Measurements from ENCODE around the gene NUTM2A.
"Not testable (repeated sequence)": the region's sequence is repeated elsewhere in the genome, so short reads cannot be mapped to it uniquely, and the experiment has no call there.

NUTM2A gene

GRCh38 chr10:87213806-87214205 is 11.4 kb upstream of the NUTM2A start:
- not testable (repeated sequence) for H3K27me3 ChIP-seq (ENCODE audit: control insufficient read depth in 1 of 2, insufficient read depth in 2 of 2, low read length in 2 of 2); H3K4me1 ChIP-seq (ENCODE audit: insufficient read depth, low read length); H3K27ac ChIP-seq (ENCODE audit: low read depth, low read length); H3K9me3 ChIP-seq (ENCODE audit: low read length); H3K4me3 ChIP-seq (ENCODE audit: low read depth in 1 of 2, low read length in 2 of 2); H3K9ac ChIP-seq (ENCODE audit: low read length); H3K36me3 ChIP-seq (ENCODE audit: insufficient read depth, low read length)

DNA sequence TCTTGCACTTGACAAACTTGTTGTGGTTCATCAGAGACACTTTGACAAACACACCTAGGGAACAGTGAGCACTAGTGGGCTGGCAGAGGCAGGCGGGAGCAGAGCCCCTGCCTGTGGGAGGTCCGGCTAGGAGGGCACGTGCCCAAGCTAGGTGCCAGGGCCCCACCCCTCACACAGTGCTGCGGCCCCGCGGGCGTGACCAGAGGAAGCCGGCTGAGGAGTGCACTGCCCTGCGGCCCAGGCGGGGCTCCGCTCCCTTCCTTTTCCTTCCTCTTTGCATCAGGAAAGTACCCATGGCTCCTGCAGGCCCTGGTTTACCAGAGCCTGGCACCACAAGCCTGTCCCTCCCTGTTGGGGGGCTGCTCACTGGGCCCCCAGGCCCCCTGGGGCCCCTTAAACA is 9.1 kb upstream of the NUTM2A start:
- not testable (repeated sequence) for H3K9me3 ChIP-seq (ENCODE audit: low read length); H3K9ac ChIP-seq (ENCODE audit: low read length); H3K4me3 ChIP-seq (ENCODE audit: low read depth in 1 of 2, low read length in 2 of 2); H3K4me1 ChIP-seq (ENCODE audit: insufficient read depth, low read length); H3K36me3 ChIP-seq (ENCODE audit: insufficient read depth, low read length); H3K27me3 ChIP-seq (ENCODE audit: control insufficient read depth in 1 of 2, insufficient read depth in 2 of 2, low read length in 2 of 2); H3K27ac ChIP-seq (ENCODE audit: low read depth, low read length)

DNA sequence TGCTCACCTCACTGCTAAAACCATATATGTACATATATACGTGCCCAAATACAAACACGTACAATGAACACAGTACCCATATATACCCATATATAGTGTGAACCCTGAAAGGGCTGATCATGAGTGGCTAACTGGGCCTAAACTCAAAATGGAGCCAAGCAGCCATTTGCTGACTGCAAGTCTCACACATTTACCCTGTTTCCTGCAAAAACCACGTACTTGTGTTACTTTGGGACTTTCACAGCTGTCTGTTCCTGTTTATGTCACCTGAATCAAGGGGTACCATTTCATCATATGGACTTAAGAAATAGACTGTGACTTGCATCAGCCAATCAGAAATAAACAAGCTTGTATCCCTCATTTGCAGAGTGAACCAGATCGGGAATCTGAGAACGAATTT is 5.9 kb upstream of the NUTM2A start:
- not testable (repeated sequence) for H3K9me3 ChIP-seq (ENCODE audit: low read length); H3K27ac ChIP-seq (ENCODE audit: low read depth, low read length); H3K9ac ChIP-seq (ENCODE audit: low read length); H3K36me3 ChIP-seq (ENCODE audit: insufficient read depth, low read length); H3K4me1 ChIP-seq (ENCODE audit: insufficient read depth, low read length); H3K27me3 ChIP-seq (ENCODE audit: control insufficient read depth in 1 of 2, insufficient read depth in 2 of 2, low read length in 2 of 2); H3K4me3 ChIP-seq (ENCODE audit: low read depth in 1 of 2, low read length in 2 of 2)

DNA sequence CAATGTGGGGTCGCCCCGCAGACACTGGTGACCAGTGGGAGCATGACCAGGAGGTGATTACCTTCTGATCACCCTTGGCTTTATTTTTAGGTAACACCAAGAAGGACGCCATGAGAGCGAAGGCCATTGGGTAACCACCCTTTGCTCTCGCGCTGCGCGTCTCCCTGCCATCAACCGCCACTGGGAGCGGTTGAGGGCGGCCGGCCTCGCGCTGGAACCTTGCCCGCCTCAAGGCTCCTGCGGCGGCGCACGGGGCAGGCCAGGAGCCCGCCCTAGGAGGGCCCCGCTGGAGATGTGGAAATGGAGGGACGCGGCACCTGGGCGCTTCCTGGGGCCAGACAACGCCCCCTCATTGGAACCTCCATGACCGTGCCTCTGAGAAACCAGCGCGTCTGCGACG is 2.5 kb upstream of the NUTM2A start:
- not testable (repeated sequence) for H3K4me1 ChIP-seq (ENCODE audit: insufficient read depth, low read length); H3K27ac ChIP-seq (ENCODE audit: low read depth, low read length); H3K9ac ChIP-seq (ENCODE audit: low read length); H3K9me3 ChIP-seq (ENCODE audit: low read length); H3K27me3 ChIP-seq (ENCODE audit: control insufficient read depth in 1 of 2, insufficient read depth in 2 of 2, low read length in 2 of 2); H3K4me3 ChIP-seq (ENCODE audit: low read depth in 1 of 2, low read length in 2 of 2); H3K36me3 ChIP-seq (ENCODE audit: insufficient read depth, low read length)

DNA sequence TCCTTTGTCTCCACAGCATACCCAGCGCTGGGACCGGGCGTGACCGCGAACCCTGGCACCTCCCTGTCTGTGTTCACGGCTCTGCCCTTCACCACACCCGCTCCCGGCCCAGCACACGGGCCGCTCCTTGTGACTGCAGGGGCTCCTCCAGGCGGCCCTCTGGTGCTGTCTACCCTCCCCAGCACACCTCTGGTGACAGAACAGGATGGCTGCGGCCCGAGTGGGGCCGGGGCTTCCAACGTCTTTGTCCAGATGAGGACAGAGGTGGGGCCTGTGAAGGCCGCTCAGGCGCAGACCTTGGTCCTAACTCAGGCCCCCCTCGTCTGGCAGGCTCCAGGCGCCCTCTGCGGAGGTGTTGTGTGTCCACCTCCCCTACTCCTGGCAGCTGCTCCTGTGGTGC is 3.0 kb downstream of the NUTM2A start:
- H3K27ac ChIP-seq (ENCODE audit: low read depth, low read length); H3K36me3 ChIP-seq (ENCODE audit: insufficient read depth, low read length); H3K9me3 ChIP-seq (ENCODE audit: low read length); H3K27me3 ChIP-seq (ENCODE audit: control insufficient read depth in 1 of 2, insufficient read depth in 2 of 2, low read length in 2 of 2); H3K9ac ChIP-seq (ENCODE audit: low read length); H3K4me1 ChIP-seq (ENCODE audit: insufficient read depth, low read length); H3K4me3 ChIP-seq (ENCODE audit: low read depth in 1 of 2, low read length in 2 of 2): not testable (repeated sequence)

- not testable (repeated sequence) for H3K36me3 ChIP-seq (ENCODE audit: insufficient read depth, low read length); H3K9me3 ChIP-seq (ENCODE audit: low read length); H3K4me3 ChIP-seq (ENCODE audit: low read depth in 1 of 2, low read length in 2 of 2); H3K9ac ChIP-seq (ENCODE audit: low read length); H3K27ac ChIP-seq (ENCODE audit: low read depth, low read length); H3K4me1 ChIP-seq (ENCODE audit: insufficient read depth, low read length); H3K27me3 ChIP-seq (ENCODE audit: control insufficient read depth in 1 of 2, insufficient read depth in 2 of 2, low read length in 2 of 2)
Measured at GRCh38 chr10:87229211-87229610, 4.0 kb downstream of the NUTM2A start.

DNA sequence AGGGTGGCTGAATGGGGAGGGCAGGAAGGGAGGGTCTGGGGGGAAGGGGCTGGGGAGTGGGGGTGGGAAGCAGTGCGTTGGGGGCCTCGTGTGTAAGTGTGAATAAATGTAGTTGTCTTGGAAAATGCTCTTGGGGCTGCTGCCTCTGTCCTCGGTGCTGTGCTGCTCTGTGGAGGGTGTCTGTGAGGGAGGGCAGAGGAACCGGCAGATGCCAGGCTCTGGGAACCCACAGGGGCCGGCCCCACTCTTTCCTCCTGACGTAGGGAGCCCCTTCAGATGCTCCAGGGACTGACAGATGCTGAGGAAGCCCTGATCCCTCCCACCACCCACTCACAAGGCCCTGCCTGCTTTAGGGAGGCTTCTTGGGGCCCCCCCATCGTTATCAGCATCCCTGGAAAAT is 9.6 kb downstream of the NUTM2A start:
- H3K36me3 ChIP-seq (ENCODE audit: insufficient read depth, low read length); H3K4me3 ChIP-seq (ENCODE audit: low read depth in 1 of 2, low read length in 2 of 2); H3K9ac ChIP-seq (ENCODE audit: low read length); H3K4me1 ChIP-seq (ENCODE audit: insufficient read depth, low read length); H3K27me3 ChIP-seq (ENCODE audit: control insufficient read depth in 1 of 2, insufficient read depth in 2 of 2, low read length in 2 of 2); H3K9me3 ChIP-seq (ENCODE audit: low read length); H3K27ac ChIP-seq (ENCODE audit: low read depth, low read length): not testable (repeated sequence)

DNA sequence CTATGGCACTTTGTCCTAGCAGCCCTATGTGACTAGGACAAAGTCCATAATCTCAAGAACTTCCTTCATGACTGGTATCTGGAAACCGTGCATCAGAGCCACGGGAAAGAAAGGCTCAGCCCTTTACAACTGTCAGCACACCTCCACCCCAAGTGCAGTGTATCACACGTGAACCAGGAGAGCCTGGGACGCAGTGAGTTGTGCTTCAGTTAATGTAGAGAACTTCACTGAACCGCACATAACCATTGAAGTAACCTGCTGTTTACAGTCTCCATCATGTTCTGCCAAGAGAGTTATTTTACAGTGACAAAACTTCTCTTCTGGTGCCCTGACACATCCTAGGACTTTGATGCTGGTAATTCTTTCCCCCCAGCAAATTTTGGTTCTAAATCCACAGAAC is 12.0 kb downstream of the NUTM2A start:
- H3K9ac ChIP-seq (ENCODE audit: low read length), result not testable (repeated sequence)

GRCh38 chr10:87239346-87239808 is 14.1 kb downstream of the NUTM2A start:
- H3K4me1 ChIP-seq (ENCODE audit: insufficient read depth, low read length); H3K36me3 ChIP-seq (ENCODE audit: insufficient read depth, low read length); H3K27me3 ChIP-seq (ENCODE audit: control insufficient read depth in 1 of 2, insufficient read depth in 2 of 2, low read length in 2 of 2); H3K27ac ChIP-seq (ENCODE audit: low read depth, low read length); H3K4me3 ChIP-seq (ENCODE audit: low read depth in 1 of 2, low read length in 2 of 2); H3K9me3 ChIP-seq (ENCODE audit: low read length); H3K9ac ChIP-seq (ENCODE audit: low read length): not testable (repeated sequence)

More for the DNA sequence above, 12.0 kb downstream of the NUTM2A start:
- not testable (repeated sequence) for H3K9me3 ChIP-seq (ENCODE audit: low read length); H3K27me3 ChIP-seq (ENCODE audit: control insufficient read depth in 1 of 2, insufficient read depth in 2 of 2, low read length in 2 of 2); H3K27ac ChIP-seq (ENCODE audit: low read depth, low read length); H3K4me3 ChIP-seq (ENCODE audit: low read depth in 1 of 2, low read length in 2 of 2); H3K36me3 ChIP-seq (ENCODE audit: insufficient read depth, low read length); H3K4me1 ChIP-seq (ENCODE audit: insufficient read depth, low read length)

- H3K27ac ChIP-seq (ENCODE audit: low read depth, low read length); H3K4me1 ChIP-seq (ENCODE audit: insufficient read depth, low read length); H3K27me3 ChIP-seq (ENCODE audit: control insufficient read depth in 1 of 2, insufficient read depth in 2 of 2, low read length in 2 of 2); H3K36me3 ChIP-seq (ENCODE audit: insufficient read depth, low read length); H3K4me3 ChIP-seq (ENCODE audit: low read depth in 1 of 2, low read length in 2 of 2); H3K9me3 ChIP-seq (ENCODE audit: low read length); H3K9ac ChIP-seq (ENCODE audit: low read length): not testable (repeated sequence)
Measured at GRCh38 chr10:87242192-87242591, 16.9 kb downstream of the NUTM2A start.

DNA sequence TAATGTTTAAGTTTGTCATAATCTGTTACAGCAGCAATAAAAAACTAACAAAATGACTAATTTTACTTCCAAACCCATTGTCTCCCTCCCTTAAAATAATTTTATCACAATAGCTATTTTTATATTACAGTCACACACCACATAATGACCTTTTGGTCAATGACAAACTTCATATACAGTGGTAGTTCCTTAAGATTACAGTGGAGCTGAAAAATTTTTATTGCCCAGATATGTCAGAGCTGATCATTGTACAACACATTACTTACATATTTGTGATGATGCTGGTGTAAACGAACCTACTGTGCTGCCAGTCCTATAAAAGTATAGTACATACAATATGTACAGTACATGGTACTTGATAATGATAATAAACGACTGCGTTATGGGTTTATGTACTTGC is 22.1 kb downstream of the NUTM2A start:
- H3K9ac ChIP-seq (ENCODE audit: low read length); H3K9me3 ChIP-seq (ENCODE audit: low read length); H3K4me3 ChIP-seq (ENCODE audit: low read depth in 1 of 2, low read length in 2 of 2); H3K27ac ChIP-seq (ENCODE audit: low read depth, low read length); H3K36me3 ChIP-seq (ENCODE audit: insufficient read depth, low read length); H3K27me3 ChIP-seq (ENCODE audit: control insufficient read depth in 1 of 2, insufficient read depth in 2 of 2, low read length in 2 of 2); H3K4me1 ChIP-seq (ENCODE audit: insufficient read depth, low read length): not testable (repeated sequence)

DNA sequence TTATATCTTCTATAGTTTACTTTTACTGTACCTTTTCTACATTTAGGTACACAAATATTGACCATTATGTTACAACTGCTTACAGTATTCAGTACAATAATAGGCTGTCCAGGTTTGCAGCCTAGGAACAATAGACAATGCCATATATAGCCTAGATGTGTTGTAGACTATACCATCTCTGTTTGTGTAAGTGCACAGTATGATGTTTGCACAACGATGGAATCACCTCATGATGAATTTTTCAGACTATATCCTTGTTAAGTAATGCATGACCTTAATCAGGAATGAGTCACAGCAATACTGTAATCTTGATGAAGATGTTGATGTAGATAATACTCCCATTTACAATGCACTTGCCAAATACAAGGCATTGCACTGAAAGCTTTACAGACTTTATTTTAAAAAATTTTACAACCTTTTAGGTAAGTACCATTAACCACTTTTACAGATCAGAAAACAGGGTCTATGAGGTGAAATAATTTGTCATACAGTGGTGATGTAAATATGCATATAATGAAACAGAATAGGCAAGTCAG is 23.6 kb downstream of the NUTM2A start:
- H3K9me3 ChIP-seq (ENCODE audit: low read length); H3K4me3 ChIP-seq (ENCODE audit: low read depth in 1 of 2, low read length in 2 of 2); H3K27ac ChIP-seq (ENCODE audit: low read depth, low read length); H3K36me3 ChIP-seq (ENCODE audit: insufficient read depth, low read length); H3K4me1 ChIP-seq (ENCODE audit: insufficient read depth, low read length); H3K9ac ChIP-seq (ENCODE audit: low read length); H3K27me3 ChIP-seq (ENCODE audit: control insufficient read depth in 1 of 2, insufficient read depth in 2 of 2, low read length in 2 of 2): not testable (repeated sequence)

All from muscle layer of colon (tissue), 2 donors.